Astrocyte (in vitro differentiated cells and primary cell): ENCODE results near the gene APELA. TPM values are rescaled to one million over a fixed set of nuclear protein-coding genes. Genes with fewer than 3 reads are reported as not detected.

Experiments used
- DNase-seq: peaks from one replicate; pipeline ENCODE4 v3.0.0-alpha.2; 2010; ENCODE audit warnings: low read depth
- FAIRE-seq: peaks from 2 replicates; lab custom pipeline; 2011; peaks lifted over from hg19 to GRCh38; lab: Jason Lieb, UNC
- H2AFZ ChIP-seq: 2 replicates; pipeline ENCODE4 v1.6.0; 2012; ENCODE audit warnings: low read depth, low read length, inconsistent platforms
- H3K27ac ChIP-seq: 2 replicates; pipeline ENCODE4 v1.5.1; 2011; ENCODE audit warnings: low read depth, low read length, inconsistent platforms
- H3K27me3 ChIP-seq: 2 replicates; pipeline ENCODE4 v1.6.0; 2011; ENCODE audit warnings: low read length, inconsistent platforms; ENCODE audit not compliant: insufficient read depth
- H3K36me3 ChIP-seq: 2 replicates; pipeline ENCODE4 v1.5.1; 2011; ENCODE audit warnings: low read length, inconsistent platforms; ENCODE audit not compliant: insufficient read depth
- H3K4me1 ChIP-seq: 2 replicates; pipeline ENCODE4 v1.5.1; 2011; ENCODE audit warnings: low read length, inconsistent platforms; ENCODE audit not compliant: insufficient read depth
- H3K4me2 ChIP-seq: 2 replicates; pipeline ENCODE4 v1.6.0; 2012; ENCODE audit warnings: low read length, inconsistent platforms
- H3K4me3 ChIP-seq: 2 replicates; pipeline ENCODE4 v1.5.1; 2011; ENCODE audit warnings: low read depth, mild to moderate bottlenecking, low read length, inconsistent platforms; ENCODE audit not compliant: insufficient read depth
- H3K79me2 ChIP-seq: 2 replicates; pipeline ENCODE4 v1.6.0; 2012; ENCODE audit warnings: mild to moderate bottlenecking, low read length, inconsistent platforms; ENCODE audit not compliant: insufficient read depth
- H3K9ac ChIP-seq: 2 replicates; pipeline ENCODE4 v1.6.0; 2012; ENCODE audit warnings: mild to moderate bottlenecking, low read length, inconsistent platforms
- H3K9me3 ChIP-seq: 2 replicates; pipeline ENCODE4 v1.5.1; 2012; ENCODE audit warnings: low read depth, mild to moderate bottlenecking, low read length, inconsistent platforms; ENCODE audit not compliant: insufficient read depth
- H4K20me1 ChIP-seq: 2 replicates; pipeline ENCODE4 v1.6.0; 2012; ENCODE audit warnings: low read length, inconsistent platforms; ENCODE audit not compliant: insufficient read depth
- H3K27ac Mint-ChIP-seq: one replicate; pipeline ENCODE4 v1.8.0; 2021; ENCODE audit warnings: mild to moderate bottlenecking, mixed read lengths; ENCODE audit not compliant: unreplicated experiment
- H3K27me3 Mint-ChIP-seq: one replicate; pipeline ENCODE4 v1.8.0; 2021; ENCODE audit warnings: low read depth, mixed read lengths; ENCODE audit not compliant: unreplicated experiment
- H3K36me3 Mint-ChIP-seq: one replicate; pipeline ENCODE4 v1.8.0; 2021; ENCODE audit warnings: low read depth, mixed read lengths; ENCODE audit not compliant: unreplicated experiment
- H3K4me1 Mint-ChIP-seq: one replicate; pipeline ENCODE4 v1.8.0; 2021; ENCODE audit warnings: low read depth, mixed read lengths; ENCODE audit not compliant: unreplicated experiment
- H3K4me3 Mint-ChIP-seq: one replicate; pipeline ENCODE4 v1.8.0; 2021; ENCODE audit warnings: mild to moderate bottlenecking, moderate library complexity, mixed read lengths; ENCODE audit not compliant: unreplicated experiment
- H3K9me3 Mint-ChIP-seq: one replicate; pipeline ENCODE4 v1.8.0; 2021; ENCODE audit warnings: mild to moderate bottlenecking, mixed read lengths; ENCODE audit not compliant: unreplicated experiment
- CTCF ChIP-seq: IDR thresholded peaks from 2 replicates; pipeline ENCODE4 v1.5.1; 2011; ENCODE audit warnings: low read depth, mild to moderate bottlenecking, inconsistent platforms, low read length, moderate library complexity; ENCODE audit not compliant: insufficient read depth
- EZH2 ChIP-seq: IDR thresholded peaks from 2 replicates; pipeline ENCODE4 v1.6.1; 2012; ENCODE audit warnings: mild to moderate bottlenecking, low read length, inconsistent platforms; ENCODE audit not compliant: insufficient read depth
- total RNA-seq: library from RNA; stranded (reverse); gene quantifications from 2 replicates; pipeline ENCODE4 v1.2.1, GENCODE V29; 2021

APELA gene
- total RNA-seq, 1 donor from 2014 or later = 0.30 TPM

- no peak overlapping the region for H3K27ac Mint-ChIP-seq
- Histone ChIP-seq H4K20me1 (no peaks in the 10 kb centered on the region), H3K27me3 (no peaks in the 10 kb centered on the region), H3K36me3 (no peaks in the 10 kb centered on the region), H3K9me3 (no peaks in the 10 kb centered on the region), H3K27ac (no peak overlapping the region), H3K4me3 (no peak overlapping the region), H3K9ac (no peak overlapping the region), H3K4me1 (no peaks in the 10 kb centered on the region), H2AFZ (no peak overlapping the region), H3K4me2 (no peak overlapping the region), H3K79me2 (no peaks in the 10 kb centered on the region)
- H3K9me3 Mint-ChIP-seq = no peaks in the 10 kb centered on the region
- no peaks in the 10 kb centered on the region for H3K4me1 Mint-ChIP-seq
- FAIRE-seq (no peak), DNase-seq (no peak)
- H3K27me3 Mint-ChIP-seq = no peaks in the 10 kb centered on the region
- no peak overlapping the region for H3K4me3 Mint-ChIP-seq
- no peak for TF ChIP-seq EZH2
- no peak for TF ChIP-seq CTCF
- H3K36me3 Mint-ChIP-seq = no peaks in the 10 kb centered on the region
These were observed 30.4 kb upstream of the APELA start for GRCh38 chr4:164846566-164846965.

GRCh38 chr4:164847016-164847415 is 30.0 kb upstream of the APELA start:
- Histone ChIP-seq H3K36me3 (no peaks in the 10 kb centered on the region), H3K79me2 (no peaks in the 10 kb centered on the region), H3K4me3 (no peak overlapping the region), H3K4me1 (no peaks in the 10 kb centered on the region), H3K27me3 (no peaks in the 10 kb centered on the region), H3K4me2 (no peak overlapping the region), H4K20me1 (no peaks in the 10 kb centered on the region), H3K9ac (no peak overlapping the region), H2AFZ (no peak overlapping the region), H3K27ac (no peak overlapping the region), H3K9me3 (no peaks in the 10 kb centered on the region)
- no peak overlapping the region for H3K27ac Mint-ChIP-seq
- FAIRE-seq (no peak), DNase-seq (no peak)
- no peaks in the 10 kb centered on the region for H3K27me3 Mint-ChIP-seq
- no peak overlapping the region for H3K4me3 Mint-ChIP-seq
- TF ChIP-seq EZH2 = no peak
- no peak for TF ChIP-seq CTCF
- H3K36me3 Mint-ChIP-seq = no peaks in the 10 kb centered on the region
- H3K9me3 Mint-ChIP-seq = no peaks in the 10 kb centered on the region
- H3K4me1 Mint-ChIP-seq = no peaks in the 10 kb centered on the region

GRCh38 chr4:164847967-164848649 is 28.9 kb upstream of the APELA start:
- Mint-ChIP-seq H3K9me3 (no peaks in the 10 kb centered on the region), H3K27me3 (no peaks in the 10 kb centered on the region), H3K4me1 (no peaks in the 10 kb centered on the region), H3K36me3 (no peaks in the 10 kb centered on the region), H3K4me3 (no peak overlapping the region), H3K27ac (no peak overlapping the region)
- Histone ChIP-seq H2AFZ (no peak overlapping the region), H3K27me3 (no peaks in the 10 kb centered on the region), H3K79me2 (no peaks in the 10 kb centered on the region), H3K9ac (no peak overlapping the region), H3K4me3 (no peak overlapping the region), H3K9me3 (no peaks in the 10 kb centered on the region), H3K4me2 (no peak overlapping the region), H3K27ac (no peak overlapping the region), H4K20me1 (no peaks in the 10 kb centered on the region), H3K4me1 (no peaks in the 10 kb centered on the region), H3K36me3 (no peaks in the 10 kb centered on the region)
- TF ChIP-seq EZH2 (no peak), CTCF (no peak)
- no peak for FAIRE-seq
- no peak for DNase-seq
